Activated naive CD8-positive, alpha-beta T cell treated with anti-CD3 and anti-CD28 coated beads, Interleukin-2, amount 50 U/mL, for 24 hours (primary cell): ENCODE results near the gene ZNF462.
"Not testable (repeated sequence)": the region's sequence is repeated elsewhere in the genome, so short reads cannot be mapped to it uniquely, and the experiment has no call there.

ENCODE experiments used
- ATAC-seq: fragments of 150-1000 bp; cut with Tn5 transposase; one replicate; pipeline ENCODE4 v1.10.0; 2021
- DNase-seq: peaks from one replicate; pipeline ENCODE4 v3.0.0; 2021
- H3K27ac Mint-ChIP-seq: one replicate; pipeline ENCODE4 v1.8.0; 2021; ENCODE audit warnings: mild to moderate bottlenecking, mixed read lengths
- H3K27me3 Mint-ChIP-seq: one replicate; pipeline ENCODE4 v1.8.0; 2021; ENCODE audit warnings: mixed read lengths
- H3K36me3 Mint-ChIP-seq: one replicate; pipeline ENCODE4 v1.8.0; 2021; ENCODE audit warnings: low read depth, mixed read lengths
- H3K4me1 Mint-ChIP-seq: one replicate; pipeline ENCODE4 v1.8.0; 2021; ENCODE audit warnings: mixed read lengths
- H3K4me3 Mint-ChIP-seq: one replicate; pipeline ENCODE4 v1.8.0; 2021; ENCODE audit warnings: mild to moderate bottlenecking, moderate library complexity, mixed read lengths
- H3K9me3 Mint-ChIP-seq: one replicate; pipeline ENCODE4 v1.8.0; 2021; ENCODE audit warnings: mixed read lengths

The ZNF462 gene

DNA sequence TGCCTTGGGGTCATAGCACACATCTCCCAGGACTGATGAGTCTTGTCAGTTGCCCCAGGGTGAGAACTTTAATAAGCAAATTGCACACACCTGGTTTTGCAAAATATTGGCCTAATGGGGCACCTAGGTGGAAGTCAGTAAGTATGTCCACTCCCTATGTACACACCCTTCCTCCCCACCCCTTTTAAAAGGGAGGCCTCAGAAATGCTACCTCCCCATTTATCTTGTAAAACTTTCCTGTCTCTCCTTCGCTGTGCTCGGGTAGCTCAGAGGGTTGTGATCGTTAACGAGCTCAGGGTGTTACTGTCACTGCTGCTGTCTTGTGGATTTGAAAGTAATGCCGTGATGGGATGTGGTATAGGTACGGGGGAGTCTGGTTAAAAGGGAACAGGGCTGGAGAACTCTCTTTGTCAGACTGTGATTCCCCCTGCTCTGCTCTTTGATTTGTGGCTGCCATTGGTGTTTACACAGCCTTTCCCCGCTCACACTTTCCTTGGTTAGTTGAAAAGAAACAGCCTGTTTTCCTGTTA, 26.2 kb downstream of the ZNF462 start:
- ATAC-seq (no peak), DNase-seq (no peak)
- Mint-ChIP-seq H3K4me3 (no peak overlapping the region), H3K4me1 (no peaks in the 10 kb centered on the region), H3K27ac (no peak overlapping the region), H3K36me3 (no peaks in the 10 kb centered on the region), H3K9me3 (no peaks in the 10 kb centered on the region), H3K27me3 (no peaks in the 10 kb centered on the region)

DNA sequence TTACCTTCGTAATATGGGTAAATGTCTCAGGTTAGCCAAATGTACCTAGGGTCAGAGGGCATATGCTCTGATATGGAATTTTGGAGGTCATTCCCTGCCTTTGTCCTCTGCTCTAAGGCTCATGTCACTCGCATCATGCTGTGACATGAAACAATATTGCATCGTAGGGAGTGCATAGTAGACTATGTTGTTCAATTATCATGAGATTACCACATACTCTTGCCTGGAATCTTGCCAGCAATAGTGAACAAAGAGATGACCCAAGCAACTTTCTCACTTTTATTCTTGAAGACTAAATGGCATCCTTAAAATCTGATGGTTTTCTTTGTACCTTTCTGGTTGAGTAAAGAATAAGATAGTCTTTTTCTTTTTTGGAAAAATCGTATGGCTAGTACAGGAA, 27.6 kb downstream of the ZNF462 start:
- no peak overlapping the region for H3K4me3 Mint-ChIP-seq
- ATAC-seq: no peak
- H3K36me3 Mint-ChIP-seq: no peaks in the 10 kb centered on the region
- no peak overlapping the region for H3K27ac Mint-ChIP-seq
- no peaks in the 10 kb centered on the region for H3K27me3 Mint-ChIP-seq
- H3K4me1 Mint-ChIP-seq: no peaks in the 10 kb centered on the region
- no peak for DNase-seq
- no peaks in the 10 kb centered on the region for H3K9me3 Mint-ChIP-seq

DNA sequence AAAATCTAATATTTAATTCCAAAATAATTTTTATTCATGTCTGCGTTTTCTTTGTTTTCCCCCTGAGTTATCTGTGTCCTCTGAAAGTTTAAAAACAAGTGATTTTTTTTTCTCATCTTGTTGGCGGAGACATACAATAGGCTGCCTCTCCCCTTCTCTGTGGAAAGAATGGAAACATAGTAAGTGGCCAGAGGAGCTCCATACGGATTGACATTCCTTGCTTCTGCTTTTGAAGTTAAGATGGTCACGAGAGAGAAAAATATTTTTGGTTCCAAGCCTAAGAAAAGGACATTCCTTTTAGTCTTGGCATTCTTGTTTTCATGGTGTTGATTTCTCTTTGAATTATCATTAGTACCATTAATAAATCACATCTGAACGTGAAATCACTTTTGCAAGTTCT, 28.3 kb downstream of the ZNF462 start:
- Mint-ChIP-seq H3K4me1 (no peaks in the 10 kb centered on the region), H3K4me3 (no peak overlapping the region), H3K27me3 (no peaks in the 10 kb centered on the region), H3K36me3 (no peaks in the 10 kb centered on the region), H3K27ac (no peak overlapping the region), H3K9me3 (no peaks in the 10 kb centered on the region)
- DNase-seq (no peak), ATAC-seq (no peak)

DNA sequence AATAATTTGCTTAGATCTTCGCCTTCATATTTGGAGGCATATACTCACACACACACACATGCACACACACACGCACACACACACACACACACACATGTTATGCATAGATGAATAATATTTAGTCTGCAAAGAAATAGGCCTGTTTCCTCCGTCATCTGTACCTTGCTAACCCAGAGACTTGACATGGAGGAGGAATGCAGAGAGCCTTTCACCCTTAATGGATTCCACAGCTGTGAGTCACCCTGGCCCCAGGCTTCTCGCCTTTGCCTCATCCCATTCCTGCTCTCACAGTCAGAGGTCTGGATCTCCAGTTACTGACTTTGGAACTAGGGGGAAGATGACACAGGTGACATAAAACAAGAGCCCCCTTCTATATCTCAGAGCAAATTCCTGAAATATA, 29.7 kb downstream of the ZNF462 start:
- ATAC-seq: no peak
- no peak overlapping the region for H3K27ac Mint-ChIP-seq
- no peaks in the 10 kb centered on the region for H3K9me3 Mint-ChIP-seq
- H3K27me3 Mint-ChIP-seq: no peaks in the 10 kb centered on the region
- H3K4me1 Mint-ChIP-seq: no peaks in the 10 kb centered on the region
- no peak overlapping the region for H3K4me3 Mint-ChIP-seq
- H3K36me3 Mint-ChIP-seq: no peaks in the 10 kb centered on the region
- DNase-seq: no peak

DNA sequence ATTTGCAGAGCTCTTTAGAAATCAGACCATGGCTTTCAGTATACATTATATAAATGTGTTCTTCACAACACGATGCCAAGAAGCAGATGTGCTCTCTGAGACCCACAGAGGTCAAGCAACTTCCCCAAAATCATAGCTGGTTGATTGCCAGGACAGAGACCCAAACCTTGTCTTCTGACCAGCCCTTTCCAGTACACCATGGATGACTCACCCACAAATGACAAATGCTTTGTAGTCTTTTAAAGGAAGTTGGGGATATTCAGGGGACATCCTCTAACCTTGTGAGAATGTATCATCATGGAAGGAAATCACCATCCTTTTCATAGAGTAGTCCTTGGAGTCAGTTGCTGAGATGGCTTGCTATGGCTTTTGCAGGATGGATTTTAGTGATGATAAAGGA, 30.1 kb downstream of the ZNF462 start:
- Mint-ChIP-seq H3K36me3 (no peaks in the 10 kb centered on the region), H3K4me1 (no peaks in the 10 kb centered on the region), H3K27me3 (no peaks in the 10 kb centered on the region), H3K27ac (no peak overlapping the region), H3K4me3 (no peak overlapping the region), H3K9me3 (no peaks in the 10 kb centered on the region)
- no peak for ATAC-seq
- DNase-seq: no peak

DNA sequence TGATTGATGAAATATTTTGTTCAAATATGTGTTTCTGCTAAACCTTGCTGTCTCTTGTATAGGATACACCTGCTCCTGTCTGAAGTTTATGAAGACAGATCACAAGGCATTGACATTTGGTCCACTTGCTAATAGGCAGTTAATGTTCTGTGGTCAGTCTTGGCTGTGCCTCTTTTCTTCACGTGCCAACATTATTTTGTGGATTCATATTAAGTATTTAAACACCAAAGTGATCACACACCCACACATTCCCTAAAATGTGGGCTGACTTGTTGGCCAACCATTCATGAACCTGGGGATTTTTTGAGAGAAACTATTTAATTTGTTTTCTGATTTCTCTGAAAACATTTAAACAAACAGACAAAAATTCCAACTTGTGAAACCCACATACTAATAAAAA, 33.7 kb downstream of the ZNF462 start:
- no peak for ATAC-seq
- no peak overlapping the region for H3K27ac Mint-ChIP-seq
- H3K9me3 Mint-ChIP-seq: peaks cover 14% of the 10 kb centered on the region
- DNase-seq: no peak
- H3K4me1 Mint-ChIP-seq: no peaks in the 10 kb centered on the region
- H3K27me3 Mint-ChIP-seq: no peaks in the 10 kb centered on the region
- no peaks in the 10 kb centered on the region for H3K36me3 Mint-ChIP-seq
- H3K4me3 Mint-ChIP-seq: no peak overlapping the region

DNA sequence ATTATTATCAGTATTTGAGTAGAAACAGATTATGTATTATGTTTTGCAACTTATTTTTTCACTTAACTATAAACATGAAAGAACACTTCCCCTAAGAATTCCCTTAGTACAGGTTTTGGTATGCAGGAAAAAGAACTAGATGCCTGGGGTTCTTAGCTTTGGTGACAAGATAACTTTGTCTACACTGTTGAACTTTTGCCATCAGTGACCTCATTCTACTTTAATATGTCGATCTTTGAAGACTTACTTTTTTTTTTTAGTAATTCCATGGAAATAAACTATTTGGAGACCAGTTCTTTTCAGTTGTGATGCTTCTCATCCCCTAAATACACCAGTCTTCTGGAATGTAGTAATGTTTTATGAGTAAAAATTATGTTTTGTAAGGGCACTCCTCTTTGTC, 34.3 kb downstream of the ZNF462 start:
- Mint-ChIP-seq H3K27me3 (no peaks in the 10 kb centered on the region), H3K36me3 (no peaks in the 10 kb centered on the region), H3K4me1 (no peaks in the 10 kb centered on the region), H3K27ac (no peak overlapping the region), H3K4me3 (no peak overlapping the region), H3K9me3 (peaks cover 17% of the 10 kb centered on the region)
- DNase-seq (no peak), ATAC-seq (no peak)

DNA sequence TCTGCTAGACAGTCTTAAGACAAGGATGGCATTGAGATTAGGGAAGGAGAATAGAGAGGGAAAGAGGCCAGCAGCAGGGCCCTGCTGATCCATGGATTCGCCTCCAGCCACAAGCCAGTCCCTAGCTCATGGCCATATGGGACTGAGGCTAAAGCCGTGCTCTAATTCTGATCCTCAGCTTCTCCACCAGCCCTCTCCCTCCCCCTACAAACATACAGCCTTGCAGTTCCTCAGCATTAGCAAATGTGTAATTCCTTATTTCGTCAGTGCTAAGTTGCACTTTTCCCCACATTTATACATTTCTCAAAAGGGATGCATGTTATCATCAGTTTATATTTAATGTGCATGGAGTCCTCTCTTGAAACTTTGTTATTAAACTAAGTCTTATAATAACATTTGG, 34.8 kb downstream of the ZNF462 start:
- Mint-ChIP-seq H3K9me3 (peaks cover 22% of the 10 kb centered on the region), H3K4me3 (no peak overlapping the region), H3K27ac (no peak overlapping the region), H3K27me3 (no peaks in the 10 kb centered on the region), H3K36me3 (no peaks in the 10 kb centered on the region), H3K4me1 (no peaks in the 10 kb centered on the region)
- ATAC-seq (no peak), DNase-seq (no peak)

DNA sequence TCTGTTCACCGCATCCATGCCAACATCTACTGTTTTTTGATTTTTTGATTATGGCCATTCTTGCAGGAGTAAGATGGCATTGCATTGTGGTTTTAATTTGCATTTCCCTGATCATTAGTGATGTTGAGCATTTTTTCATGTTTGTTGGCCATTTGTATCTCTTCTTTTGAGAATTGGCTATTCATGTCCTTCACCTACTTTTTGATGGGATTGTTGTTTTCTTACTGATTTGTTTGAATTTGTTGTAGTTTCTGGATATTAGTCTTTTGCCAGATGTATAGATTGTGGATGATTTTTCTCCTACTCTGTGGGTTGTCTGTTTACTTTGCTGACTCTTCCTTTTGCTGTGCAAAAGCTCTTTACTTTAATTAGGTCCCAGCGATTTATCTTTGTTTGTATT, 37.6 kb downstream of the ZNF462 start:
- H3K4me3 Mint-ChIP-seq, H3K27me3 Mint-ChIP-seq, ATAC-seq, H3K27ac Mint-ChIP-seq, H3K4me1 Mint-ChIP-seq, DNase-seq, H3K36me3 Mint-ChIP-seq: not testable (repeated sequence)
- H3K9me3 Mint-ChIP-seq: peaks cover 38% of the 10 kb centered on the region

DNA sequence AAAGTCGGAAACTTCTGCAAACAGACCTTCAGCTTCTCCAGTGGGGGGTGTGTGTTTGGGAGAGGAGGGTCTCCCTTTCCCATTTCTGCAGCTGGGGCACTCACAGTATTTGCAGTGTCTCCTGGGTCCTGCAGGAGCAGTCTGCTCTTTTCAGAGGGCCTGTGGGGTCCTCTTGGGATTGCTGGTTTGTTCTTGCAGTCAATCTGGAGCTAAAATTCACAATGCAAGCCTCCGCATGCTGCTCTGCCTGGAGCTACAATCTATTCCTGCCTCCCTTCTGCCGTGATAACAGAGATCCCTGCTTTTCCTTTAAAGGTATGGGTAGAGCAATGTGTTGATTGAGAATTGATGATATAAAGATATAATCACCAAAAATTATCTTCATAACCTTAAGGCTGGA, 43.2 kb downstream of the ZNF462 start:
- Mint-ChIP-seq H3K4me3 (no peak overlapping the region), H3K27ac (no peak overlapping the region), H3K27me3 (no peaks in the 10 kb centered on the region), H3K9me3 (peaks cover 37% of the 10 kb centered on the region), H3K36me3 (no peaks in the 10 kb centered on the region), H3K4me1 (no peaks in the 10 kb centered on the region)
- ATAC-seq (no peak), DNase-seq (no peak)

DNA sequence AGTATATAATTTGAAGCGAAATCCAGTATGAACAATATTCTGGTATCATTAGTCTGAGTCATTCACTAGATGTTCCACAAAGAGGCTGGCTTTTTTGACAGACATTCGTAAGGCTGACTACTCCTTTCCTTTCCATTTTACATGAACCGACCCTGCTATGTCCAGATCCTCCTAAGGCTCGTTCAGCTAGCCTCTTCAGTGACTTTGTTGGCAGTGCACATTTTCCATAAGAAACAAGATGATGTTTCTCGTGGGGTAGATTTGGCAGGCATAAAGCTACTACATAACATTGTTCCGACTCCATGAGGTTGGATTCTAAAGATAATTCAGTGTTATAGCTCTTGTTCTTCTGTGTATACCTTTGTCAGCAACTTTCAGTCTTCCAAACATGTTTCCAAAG, 49.0 kb downstream of the ZNF462 start:
- ATAC-seq: no peak
- H3K9me3 Mint-ChIP-seq: peaks cover 5% of the 10 kb centered on the region
- H3K36me3 Mint-ChIP-seq: no peaks in the 10 kb centered on the region
- no peak overlapping the region for H3K27ac Mint-ChIP-seq
- no peak overlapping the region for H3K4me3 Mint-ChIP-seq
- H3K4me1 Mint-ChIP-seq: no peaks in the 10 kb centered on the region
- no peaks in the 10 kb centered on the region for H3K27me3 Mint-ChIP-seq
- DNase-seq: no peak

DNA sequence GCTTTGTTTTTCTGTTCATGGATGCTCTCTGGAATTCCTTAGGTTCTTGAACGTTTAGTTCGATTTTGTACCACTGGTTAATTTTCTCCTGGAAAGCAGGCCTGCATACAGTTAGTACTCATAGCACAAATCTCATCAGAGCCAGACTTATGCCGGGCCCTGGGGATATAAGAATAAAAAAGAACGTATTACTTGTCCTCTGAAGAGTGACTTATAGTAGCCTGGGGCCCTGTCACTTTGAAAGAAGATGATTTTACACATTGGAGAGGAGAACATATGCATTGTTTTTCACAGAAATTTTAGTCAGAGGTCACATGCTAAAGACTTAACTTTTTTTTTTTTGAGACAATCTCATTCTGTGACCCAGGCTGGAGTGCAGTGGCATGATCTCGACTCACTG, 50.3 kb downstream of the ZNF462 start:
- H3K4me1 Mint-ChIP-seq: no peaks in the 10 kb centered on the region
- H3K27ac Mint-ChIP-seq: no peak overlapping the region
- no peaks in the 10 kb centered on the region for H3K27me3 Mint-ChIP-seq
- ATAC-seq (no peak), DNase-seq (no peak)
- H3K9me3 Mint-ChIP-seq: peaks cover 4% of the 10 kb centered on the region
- no peaks in the 10 kb centered on the region for H3K36me3 Mint-ChIP-seq
- no peak overlapping the region for H3K4me3 Mint-ChIP-seq

DNA sequence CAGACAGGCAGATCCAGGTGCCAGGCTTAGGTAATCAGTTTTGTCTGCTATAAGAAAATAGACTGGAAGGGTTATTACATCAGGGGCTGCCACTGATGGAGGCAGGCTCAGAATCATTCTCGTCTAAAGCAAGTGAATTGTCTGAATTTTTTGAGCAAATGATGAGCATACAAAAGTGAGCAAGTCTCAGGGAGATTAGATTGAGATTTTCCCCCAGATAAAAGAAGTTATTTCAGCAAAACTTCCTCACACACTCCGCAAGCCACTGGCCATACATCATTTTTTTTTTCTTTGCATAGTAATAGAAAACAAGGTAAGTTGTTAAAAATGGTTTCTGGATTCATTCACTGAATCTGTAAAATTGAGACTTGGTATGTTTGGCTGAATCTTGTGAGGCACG, 52.9 kb downstream of the ZNF462 start:
- ATAC-seq: no peak
- Mint-ChIP-seq H3K27me3 (no peaks in the 10 kb centered on the region), H3K4me1 (no peaks in the 10 kb centered on the region), H3K4me3 (no peak overlapping the region), H3K9me3 (no peaks in the 10 kb centered on the region), H3K27ac (no peak overlapping the region), H3K36me3 (no peaks in the 10 kb centered on the region)
- DNase-seq: no peak

DNA sequence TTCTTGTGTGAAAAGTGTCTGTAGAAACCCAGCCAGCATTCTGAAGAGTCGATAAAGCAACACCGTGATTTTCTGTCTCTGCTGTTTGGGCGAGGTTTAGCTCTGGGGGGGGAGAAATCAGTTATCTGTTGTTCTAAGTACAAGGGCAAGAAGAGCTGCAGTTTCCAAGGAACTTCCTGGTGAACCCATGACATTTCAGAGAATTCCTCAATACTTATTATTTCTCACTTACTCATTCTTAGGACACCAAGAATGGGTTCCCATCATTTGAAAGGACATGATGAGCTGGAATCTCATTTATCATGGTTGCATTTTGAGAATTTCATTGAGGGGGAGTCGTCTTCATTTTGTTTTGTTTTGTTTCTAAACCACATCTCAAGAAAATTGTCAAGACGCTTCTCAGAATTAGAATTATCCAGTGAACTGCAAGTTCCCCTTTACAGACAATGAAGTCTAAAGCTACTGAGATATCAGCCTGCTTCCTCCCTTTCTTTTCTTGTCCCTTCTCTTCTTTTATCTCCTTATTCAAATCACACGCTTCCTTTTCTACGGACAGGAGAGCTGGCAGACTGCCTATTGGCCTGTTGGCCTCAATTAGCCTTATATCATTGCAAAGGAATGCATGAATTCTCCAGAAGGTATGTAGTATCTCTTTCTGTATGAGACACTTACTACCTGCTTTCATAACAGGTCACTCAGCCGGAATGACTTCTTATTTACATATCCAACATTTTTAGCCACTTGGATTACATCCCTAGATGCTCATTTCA, 53.7 kb downstream of the ZNF462 start:
- no peaks in the 10 kb centered on the region for H3K36me3 Mint-ChIP-seq
- no peak overlapping the region for H3K27ac Mint-ChIP-seq
- no peak for DNase-seq
- H3K4me3 Mint-ChIP-seq: no peak overlapping the region
- H3K9me3 Mint-ChIP-seq: no peaks in the 10 kb centered on the region
- no peaks in the 10 kb centered on the region for H3K27me3 Mint-ChIP-seq
- ATAC-seq: no peak
- peaks cover 5% of the 10 kb centered on the region for H3K4me1 Mint-ChIP-seq

DNA sequence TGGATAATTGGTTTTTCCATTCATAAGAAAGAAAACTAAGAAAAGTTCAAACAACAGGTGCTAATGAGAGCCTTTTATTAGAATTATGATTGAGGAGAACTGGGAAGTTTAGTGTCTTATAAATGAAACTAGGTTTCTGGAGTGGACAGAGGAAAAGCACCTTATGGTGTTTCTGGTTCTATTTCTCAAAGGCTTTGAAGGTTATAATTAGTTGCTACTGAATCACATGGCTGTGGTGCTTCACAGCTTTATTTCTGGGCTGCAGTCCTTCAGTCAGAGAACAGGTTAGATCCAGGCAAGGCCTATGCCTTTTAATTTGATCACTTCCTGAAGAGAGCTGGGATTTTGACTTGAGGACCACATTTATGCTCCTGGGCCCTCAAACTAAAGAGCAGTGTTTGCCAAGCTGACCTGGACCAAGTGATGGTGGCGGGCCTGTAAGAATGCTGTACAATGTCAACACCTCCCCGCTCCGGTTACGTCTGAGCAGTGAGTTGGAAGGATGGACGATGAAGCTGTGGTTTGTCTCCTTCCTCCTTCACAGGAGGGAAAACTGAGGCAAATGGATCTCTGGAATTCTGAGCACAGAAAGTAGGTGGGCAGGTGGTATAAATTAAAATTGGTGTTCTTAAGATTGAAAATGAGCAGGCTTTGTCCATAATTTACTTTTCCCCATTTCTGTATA, 56.0 kb downstream of the ZNF462 start:
- DNase-seq (no peak), ATAC-seq (no peak)
- Mint-ChIP-seq H3K4me3 (no peak overlapping the region), H3K9me3 (no peaks in the 10 kb centered on the region), H3K36me3 (no peaks in the 10 kb centered on the region), H3K4me1 (peaks cover 5% of the 10 kb centered on the region), H3K27ac (no peak overlapping the region), H3K27me3 (no peaks in the 10 kb centered on the region)
